HT-29 (cell line): ENCODE results near the gene MED12L. TPM values are rescaled to one million over a fixed set of nuclear protein-coding genes. Genes with fewer than 3 reads are reported as not detected.

Source experiments
- DNase-seq: peaks from one replicate; pipeline ENCODE4 v3.0.0-alpha.2; 2015; ENCODE audit warnings: low spot score
- total RNA-seq: library from RNA; depleted of rRNA; stranded (reverse); fragments of >200 nt; shearing (Covaris generic); gene quantifications from 2 replicates; pipeline ENCODE4 v1.2.3, GENCODE V29; 2014

MED12L gene
- total RNA-seq, 1 experiment from 2014 or later, result not detected

DNA sequence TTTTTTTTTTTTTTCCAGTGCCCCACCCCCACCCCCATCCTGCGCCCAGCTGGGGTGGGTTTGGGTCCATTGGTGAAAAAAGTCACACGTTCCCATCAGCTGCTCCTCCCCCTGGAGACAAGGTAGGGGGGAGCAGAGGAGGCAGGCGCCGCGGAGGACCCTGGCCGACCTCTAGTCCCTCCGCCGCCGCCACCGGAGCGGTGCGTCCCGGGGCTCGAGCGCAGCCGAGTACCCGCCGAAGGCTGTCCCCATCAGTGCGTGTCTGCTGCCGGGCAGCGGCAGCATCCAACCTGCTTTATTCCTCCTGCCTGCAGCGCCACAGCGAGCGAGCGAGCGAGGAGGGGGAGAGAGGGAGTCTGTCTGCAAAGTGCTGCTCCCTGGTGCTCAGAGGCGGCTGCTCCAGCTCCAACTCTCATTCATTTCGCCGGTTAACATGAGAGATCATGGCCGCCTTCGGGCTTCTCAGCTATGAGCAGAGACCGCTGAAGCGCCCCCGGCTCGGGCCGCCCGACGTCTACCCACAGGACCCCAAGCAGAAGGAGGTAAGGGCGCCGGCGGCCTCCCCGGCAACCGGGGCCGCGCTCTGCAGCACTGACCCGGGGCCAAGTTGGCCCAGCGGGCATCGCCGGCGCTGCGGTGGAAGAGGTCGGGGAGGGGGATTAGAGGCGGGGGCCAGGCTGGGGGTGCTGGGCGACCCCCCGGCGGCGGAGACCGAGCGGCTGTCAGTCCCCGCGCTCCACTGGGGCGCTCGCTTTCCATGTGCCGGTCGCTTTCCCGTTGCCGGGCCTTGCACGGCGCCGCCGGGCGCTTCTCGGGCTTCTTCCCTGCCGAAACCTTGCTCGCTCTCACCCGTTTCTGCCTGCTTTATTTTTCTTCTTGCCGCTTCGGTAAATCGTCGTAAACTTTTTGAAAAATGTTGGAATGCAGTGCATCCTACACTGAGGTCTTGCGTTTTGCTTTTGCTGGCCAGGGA lies 1.3 kb downstream of the MED12L start:
- DNase-seq, result no peak

DNA sequence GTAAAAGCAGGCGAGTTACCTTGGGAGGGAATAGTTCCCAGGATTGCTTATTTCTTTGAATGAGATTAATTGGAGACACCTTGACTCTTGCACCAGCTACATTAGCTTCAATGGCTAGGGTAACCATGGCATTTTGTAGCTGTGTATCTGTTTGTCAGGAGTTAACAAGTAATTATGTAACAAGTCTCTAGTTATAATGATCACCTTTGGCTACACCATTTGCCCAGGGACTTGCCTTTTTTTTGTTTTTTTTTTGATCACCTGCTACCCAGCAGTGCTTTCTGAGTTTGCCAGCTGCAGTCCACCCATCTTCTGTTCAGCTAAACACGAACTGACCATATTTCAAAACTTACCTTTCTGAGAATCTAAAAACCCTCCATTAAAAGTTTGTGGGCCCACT lies 2.2 kb downstream of the MED12L start:
- DNase-seq, result no peak

DNA sequence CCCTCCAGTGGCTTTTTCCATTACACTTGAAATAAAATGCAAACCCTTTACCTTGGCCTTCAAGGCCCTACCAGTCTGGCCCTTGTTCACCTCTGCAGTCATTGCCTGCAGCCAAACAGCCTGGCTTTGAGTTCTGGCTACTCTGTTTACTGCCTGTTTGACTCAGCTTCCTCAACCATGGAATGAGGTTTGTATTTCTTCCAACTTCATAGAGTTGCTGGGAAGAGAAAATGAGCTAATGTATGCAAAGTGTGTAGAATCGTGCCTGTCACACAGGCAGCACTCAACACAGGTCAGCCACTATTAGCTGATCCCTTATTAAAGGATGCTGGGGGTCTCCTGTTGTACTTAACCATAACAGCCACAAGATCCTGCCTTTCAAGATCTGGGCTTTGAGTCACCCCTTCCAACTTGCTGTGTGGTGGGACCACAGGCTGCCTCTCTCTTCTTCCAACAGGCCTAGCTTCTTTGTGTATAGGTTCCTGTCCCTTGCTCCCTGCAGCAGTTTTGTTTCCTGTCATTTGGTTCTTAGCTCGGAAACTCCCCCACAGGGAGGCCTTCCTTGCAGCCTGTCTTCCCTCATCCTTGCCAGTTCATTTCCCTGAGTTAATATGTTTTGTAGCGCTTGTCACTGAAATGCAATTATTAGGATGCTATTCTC lies 6.4 kb downstream of the MED12L start:
- no peak for DNase-seq

DNA sequence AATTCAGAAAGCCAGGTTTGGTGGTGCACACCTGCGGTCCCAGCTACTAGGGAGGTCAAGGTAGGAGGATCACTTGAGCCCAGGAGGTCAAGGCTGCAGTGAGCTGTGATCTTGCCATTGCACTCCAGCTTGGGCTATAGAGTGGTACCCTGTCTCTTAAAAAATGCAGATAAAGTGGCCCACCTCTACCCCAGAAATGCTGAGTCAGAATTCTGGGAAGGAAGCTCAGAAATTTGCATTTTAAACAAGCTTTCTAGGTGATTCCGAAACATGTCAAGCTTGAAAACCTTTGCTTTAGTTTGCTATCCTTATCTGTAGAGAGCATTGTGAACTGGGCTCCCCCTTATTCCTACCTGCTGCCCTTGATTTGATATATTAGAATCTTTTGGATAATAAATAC lies 7.7 kb downstream of the MED12L start:
- no peak for DNase-seq

DNA sequence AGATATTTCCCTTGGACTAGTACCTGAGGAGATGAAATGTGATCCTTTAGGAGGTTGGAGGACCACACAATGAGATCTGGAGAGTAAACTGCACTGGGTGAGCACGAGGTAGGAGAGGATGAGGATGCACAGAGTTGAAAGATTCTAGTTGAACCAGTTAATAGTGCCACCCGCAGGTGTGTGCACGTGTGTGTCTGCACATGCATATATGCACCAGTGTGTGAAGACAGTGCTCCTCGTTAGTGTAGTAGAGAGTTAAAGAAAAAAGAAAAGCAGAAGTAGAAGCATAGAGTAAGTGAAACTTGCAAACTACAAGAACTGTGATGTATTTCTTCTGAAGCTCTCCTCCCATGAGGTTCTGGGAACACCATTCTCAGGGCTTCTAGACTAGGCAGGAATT lies 8.4 kb downstream of the MED12L start:
- no peak for DNase-seq

DNA sequence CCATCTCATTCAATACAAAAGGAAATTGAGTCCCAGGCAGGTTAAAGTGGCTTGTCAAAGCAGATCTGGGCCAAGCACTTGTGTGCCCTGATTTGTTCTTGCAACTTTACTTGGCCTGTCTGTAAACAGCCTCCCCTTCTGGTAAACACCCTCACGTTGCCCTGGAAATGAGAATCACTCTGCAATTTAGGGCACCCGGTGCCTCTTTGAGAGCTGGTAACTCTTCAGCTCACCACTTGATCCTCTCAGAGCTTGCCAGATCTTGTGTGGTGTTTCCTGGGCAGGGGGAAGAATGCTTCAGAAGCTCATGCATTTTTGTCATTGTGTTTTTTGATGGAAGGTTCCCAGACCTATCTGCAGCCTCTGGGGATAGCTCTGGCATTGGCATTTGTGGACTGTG lies 11.3 kb downstream of the MED12L start:
- no peak for DNase-seq

DNA sequence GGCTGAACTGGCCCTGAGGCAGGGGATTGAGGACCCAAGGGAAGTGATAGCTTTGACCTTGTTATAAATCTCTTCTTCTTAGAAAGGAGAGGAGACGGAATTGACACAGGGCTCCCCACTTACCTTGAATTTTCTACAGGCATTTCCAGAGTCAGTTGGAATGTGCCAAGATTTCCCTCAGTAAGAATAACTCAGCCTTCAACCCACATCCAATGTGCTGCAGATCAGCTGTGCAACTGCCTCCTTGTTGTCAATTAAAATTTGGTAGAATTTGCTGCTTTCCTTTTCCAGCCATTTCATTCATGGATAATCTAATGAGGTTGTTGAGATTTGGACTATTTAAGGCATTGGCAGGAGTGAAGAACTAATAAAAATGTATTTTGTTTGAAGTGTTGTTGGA lies 14.6 kb downstream of the MED12L start:
- DNase-seq, result no peak

DNA sequence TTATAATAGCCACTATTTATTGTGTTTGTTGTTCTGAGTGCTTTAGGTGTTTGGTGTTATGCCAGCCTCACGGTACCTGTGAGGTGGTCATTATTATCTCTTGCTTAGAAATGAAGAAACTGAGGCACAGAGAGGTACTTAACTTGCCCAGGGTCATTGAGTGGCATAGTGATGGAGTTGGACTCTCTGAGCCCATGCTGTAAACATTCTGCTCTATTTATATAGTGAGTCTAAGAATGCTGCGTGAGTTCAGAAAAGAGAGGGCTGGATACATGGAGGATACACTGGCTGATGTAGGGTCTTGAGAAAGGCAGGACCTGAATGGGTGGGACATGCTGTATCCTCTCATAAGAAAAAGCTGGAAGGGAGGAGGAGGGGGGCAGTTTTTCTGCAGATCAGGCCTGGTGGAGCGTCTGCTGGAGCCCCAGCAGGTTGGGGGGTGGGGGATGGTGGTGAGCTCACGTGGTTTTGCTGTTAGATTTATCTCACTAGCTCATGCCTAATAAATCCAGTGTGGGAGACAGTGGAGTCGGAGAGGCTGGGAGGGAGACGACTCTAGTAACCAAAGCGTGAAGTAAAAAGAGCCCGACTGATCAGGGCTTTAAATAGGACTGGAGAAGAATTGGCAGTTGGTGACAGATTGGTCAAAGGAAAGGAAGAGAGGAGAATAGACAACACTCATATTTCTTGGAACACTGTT lies 16.0 kb downstream of the MED12L start:
- DNase-seq, result no peak

DNA sequence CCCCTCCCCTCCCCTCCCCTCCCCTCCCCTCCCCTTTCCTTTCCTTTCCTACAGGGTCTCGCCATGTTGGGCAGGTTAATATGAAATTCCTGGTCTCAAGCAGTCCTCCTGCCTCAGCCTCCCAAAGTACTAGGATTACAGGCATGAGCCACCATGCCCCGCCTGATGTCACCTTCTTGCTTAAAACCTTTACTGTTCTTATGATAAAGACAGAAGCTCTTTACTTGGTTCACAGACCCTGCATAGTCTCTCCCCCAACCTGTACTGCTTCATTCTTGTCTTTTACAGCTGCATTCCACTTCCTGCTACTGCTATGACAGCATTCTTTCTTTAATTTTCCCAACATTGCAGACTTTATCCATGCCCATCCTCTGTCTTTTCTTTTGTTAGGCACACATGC lies 20.8 kb downstream of the MED12L start:
- DNase-seq, result no peak

DNA sequence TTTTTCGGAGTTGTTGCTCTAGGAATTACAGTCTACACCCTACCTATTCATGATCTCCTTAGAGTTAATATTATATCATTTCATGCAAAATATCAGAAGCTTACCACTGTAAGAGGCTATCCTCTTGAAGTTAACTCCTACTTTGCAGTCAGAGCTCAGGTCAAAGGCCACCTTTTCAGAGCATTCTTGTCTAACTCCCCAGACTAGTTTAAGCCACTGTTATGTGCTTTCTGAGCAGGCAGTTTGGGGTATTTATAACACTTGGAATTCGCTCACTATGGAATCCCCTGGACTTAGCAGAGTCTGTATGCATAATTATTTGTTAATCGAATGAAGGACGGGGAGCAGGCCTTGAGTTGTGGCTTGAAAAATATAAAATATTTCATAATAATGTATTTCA lies 21.7 kb downstream of the MED12L start:
- no peak for DNase-seq

DNA sequence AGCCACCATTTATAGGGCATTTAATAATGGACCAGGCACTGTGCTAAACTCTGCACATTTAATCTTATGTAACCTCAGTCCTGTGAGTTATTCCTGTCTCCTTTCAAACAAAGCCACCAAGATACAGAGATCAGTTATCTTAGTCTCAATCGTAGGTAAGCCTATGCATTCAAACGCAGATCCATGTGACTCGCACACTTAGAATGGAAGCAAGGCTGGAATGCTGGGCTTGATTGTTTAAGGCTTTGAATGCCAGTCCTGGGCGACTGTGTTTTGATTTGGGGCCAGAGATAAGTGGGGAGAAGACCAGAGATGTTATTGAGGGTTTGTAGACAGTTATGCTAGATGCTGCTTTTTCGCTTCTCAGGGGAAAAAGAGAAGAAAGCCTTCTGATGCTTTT lies 22.2 kb downstream of the MED12L start:
- no peak for DNase-seq

DNA sequence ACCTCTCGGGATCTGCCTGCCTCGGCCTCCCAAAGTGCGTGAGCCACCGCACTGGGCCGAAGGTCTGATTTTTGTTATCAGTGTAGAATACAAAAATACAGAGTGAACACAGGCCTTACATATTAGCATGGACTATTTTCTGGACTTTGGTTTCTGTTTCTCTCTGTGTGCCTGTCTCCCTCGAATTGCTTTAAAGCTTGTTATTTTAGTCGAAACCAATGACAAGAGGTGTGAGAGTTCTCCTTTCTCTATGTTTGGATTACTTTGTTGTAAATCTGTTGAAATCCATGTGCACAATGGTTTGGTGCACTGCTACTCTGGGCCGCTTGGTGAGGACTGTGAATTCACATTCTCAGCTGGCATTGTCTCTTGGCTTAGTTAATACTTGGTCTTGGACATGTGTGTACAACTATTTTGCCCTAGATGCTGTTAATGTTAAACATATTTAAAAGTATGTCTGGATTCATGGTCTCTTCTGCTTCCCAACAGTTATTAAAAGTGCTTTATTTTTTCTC lies 23.9 kb downstream of the MED12L start:
- DNase-seq, result no peak

DNA sequence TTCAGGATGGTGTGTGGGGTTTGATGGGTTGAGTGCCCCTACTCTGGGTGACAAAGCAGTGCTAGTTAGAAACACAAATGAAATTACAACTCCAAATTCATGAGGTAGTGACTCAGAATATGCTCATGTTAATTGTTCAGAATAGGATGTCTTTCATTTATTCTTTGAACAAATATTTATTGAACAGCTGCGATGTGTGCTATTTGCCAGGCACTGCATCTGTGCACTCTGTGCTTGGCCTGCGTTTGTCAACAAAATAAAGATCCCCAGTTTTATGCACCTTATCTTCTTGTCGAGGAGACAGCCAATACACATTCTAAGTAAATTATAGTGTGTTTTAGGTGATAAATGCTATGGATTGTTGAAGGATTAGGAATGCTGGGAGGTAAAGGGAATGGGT lies 27.3 kb downstream of the MED12L start:
- DNase-seq, result no peak

DNA sequence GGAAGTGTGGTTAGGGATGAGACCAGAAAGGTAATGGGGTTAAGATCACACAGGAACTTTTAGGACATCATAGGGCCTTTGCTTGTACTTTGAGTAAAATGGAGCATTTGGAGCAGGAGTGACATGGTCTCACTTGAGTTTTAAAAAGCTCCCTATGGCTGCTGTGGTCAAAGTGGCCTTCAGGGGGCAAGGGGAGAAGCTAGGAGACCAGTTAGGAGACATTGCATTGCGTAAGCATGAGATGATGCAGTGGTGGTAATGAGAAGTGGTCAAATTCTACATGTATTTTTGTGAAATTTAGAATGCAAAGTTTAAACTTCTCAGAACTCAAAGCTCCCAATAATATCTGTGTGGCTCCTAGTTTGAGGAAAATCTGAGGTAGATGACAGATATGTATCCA lies 27.9 kb downstream of the MED12L start:
- no peak for DNase-seq

DNA sequence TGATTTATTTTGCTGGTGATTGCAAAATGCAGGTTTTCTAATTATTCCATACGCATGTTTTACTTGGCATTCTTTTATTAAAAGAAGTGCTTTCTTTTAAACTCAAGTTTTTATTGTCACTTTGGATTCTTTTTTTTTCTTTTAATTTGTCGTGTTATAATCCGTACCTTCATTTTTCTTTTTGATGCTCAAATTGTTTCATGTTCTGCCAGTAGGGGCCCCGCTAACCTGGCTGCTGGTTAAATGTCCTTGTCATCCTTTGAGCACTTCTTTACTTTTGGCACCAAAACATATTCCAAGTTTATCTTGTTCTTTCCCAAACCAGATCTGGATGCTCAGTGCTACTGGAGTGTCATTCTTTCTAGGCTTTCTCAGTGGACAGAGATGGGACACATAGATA lies 31.6 kb downstream of the MED12L start:
- DNase-seq, result no peak

DNA sequence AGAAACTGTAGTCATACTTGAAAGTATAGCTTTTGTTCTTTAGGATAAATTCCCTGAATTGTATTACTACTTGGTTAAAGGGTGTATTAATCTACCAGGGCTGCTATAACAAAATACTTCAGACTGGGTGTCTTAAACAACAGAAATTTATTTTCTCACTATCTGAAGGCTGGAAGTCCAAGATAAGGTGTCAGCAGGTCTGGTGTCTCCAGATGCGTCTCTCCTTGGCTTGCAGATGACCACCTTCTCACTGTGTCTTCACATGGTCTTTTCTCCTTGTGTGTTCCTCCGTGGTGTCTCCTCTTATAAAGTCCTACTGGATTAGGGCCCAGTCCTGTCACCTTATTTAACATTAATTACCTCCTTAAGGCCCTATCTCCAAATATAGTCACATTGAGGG lies 33.7 kb downstream of the MED12L start:
- no peak for DNase-seq

DNA sequence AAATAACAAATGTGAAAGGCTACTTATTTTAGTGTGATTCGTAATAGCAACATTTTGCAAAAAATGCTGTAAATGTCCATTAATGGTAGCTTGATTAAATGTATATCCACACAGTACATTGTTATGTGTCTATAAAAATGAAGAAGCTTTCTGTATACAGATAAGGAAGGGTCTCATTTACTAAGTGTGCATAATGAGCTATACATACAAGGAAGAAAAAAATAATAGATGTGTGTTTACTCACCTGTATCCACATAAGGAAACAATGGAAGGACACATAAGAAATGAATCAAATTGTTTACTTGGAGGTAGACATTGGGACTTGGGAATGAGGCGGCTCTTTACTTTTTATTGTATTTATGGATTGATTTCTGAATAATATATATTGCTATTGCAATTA lies 34.9 kb downstream of the MED12L start:
- DNase-seq, result no peak

DNA sequence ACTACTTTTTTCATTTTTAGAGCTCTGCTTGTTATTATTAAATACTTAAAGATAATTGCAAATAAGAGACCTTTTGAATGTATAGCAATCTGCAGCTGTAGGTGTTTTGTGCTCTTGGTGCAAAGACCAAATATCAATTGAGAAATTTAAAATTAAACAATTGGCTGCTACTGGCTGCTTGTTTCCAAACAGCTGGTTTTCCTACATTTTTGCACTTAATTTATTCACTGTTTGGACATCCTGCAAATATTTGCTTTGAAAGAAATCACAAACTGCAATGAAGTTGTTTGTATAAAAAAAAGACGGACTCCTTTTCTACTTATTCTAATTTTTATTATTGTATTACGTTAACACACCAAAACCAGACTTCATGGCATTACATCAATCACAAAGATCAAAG lies 35.6 kb downstream of the MED12L start:
- DNase-seq, result no peak

DNA sequence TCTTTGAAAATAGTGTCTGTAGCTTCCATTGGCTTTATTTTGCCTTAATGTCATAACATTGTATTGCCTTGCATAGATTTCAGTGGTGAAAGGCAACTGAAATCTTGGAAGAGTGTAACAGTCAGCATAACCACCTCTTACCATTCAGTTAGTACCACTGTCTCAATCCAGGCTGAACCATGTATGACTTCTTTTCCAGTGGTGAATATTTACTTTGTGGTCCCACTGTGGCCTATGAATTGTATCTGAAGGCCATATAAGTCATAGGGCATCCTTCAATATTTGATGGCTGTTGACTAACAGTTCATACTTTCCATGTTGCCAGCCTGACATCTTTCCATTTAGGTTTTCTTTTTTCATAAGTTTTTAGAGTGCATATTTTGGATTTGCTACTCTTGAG lies 38.4 kb downstream of the MED12L start:
- DNase-seq, result no peak

DNA sequence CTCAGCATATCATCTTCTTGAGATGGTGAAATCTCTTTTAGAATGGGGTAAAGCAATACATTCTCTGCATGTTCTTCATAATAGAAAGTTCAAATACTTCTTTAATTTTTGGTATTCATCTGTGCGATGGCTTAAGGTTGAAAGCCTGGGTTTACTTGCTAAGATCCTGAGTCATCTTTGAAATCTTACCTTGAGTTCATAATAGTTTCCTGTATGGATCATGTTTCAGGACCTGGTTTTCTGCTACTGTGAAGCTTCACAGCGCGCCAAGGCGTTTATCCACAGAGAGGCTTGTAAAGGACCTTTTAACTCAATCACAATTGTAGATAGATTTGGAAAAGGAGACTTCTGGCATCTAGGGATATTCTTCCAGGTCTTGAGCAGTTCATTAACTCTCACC lies 39.0 kb downstream of the MED12L start:
- DNase-seq, result no peak

DNA sequence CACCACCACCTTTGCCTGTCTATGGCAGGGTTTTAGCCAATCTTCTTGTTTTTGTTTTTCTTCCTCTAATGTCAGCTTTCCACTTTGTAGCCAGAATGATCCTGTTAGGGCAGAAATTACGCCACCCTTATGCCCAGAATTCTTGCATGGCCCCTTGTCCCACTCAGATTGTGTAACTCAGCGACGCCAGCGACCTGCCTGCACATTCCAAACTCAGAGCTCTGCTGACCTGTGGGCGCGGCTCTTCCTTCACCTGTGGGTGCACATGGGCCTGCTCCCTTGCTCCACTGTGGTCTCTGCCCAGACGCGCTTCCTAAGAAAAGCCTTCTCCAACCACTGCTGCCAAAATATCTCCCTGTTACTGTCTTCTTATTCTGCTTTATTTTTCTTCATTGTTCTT lies 45.0 kb downstream of the MED12L start:
- DNase-seq, result no peak

DNA sequence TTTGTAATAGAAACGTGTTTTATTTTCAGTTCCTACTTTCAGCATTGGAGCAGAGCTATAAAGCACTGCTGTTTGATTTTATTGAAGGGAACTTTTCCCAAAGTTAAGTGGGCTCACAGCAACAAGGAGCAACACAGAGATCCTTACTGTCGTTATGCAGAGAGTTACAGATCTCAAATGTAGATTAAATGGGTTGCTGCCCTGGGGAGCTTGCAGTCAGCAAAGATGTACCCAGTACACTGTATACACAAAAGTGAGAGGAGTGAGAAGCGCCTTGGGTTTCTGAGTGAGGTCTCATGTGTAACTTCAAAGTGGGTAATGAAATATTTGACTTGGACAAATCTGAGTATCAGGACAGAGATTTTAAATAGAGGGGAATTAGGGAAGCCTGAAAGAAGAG lies 47.7 kb downstream of the MED12L start:
- no peak for DNase-seq
